ENCODE data around the gene ETNK2.

DNA sequence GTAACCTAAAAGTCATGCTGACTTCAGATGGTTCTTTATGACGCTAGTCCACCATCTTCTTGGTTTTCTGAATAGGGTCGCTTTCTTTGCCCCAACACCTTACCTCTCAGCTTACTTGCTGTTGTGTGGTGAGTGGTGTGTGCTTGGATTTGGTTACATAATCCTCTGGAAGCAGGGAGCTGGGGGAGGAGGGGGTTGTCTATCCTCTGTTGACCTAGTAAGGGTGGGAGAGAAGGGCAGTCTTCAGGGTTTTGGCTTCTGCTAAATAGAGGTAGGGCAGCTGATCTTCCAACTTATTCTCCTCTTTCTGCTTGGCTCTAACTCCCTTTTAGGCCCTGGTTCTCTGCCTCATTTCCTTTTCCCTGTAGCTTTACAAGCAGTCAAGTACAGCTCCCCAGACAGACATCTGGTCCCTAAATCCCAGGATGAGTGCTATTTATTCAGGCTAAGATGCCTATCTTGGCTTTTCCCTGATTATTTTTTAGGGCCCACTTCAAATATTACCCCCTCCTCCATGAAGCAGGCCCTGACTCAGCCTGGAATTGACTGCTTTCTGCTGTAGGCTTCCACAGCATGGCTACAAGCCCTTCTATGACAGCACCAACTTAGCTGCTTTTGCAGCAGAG, 20.7 kb upstream of the ETNK2 start:
- TF ChIP-seq POLR2A (IDR thresholded peaks at IDR 0.05; ENCODE audit: low read depth) (no peak), POLR2AphosphoS5 (IDR thresholded peaks at IDR 0.05) (no peak), EP300 (IDR thresholded peaks at IDR 0.05) (no peak)
- TF ChIP-seq, protein P1, sequence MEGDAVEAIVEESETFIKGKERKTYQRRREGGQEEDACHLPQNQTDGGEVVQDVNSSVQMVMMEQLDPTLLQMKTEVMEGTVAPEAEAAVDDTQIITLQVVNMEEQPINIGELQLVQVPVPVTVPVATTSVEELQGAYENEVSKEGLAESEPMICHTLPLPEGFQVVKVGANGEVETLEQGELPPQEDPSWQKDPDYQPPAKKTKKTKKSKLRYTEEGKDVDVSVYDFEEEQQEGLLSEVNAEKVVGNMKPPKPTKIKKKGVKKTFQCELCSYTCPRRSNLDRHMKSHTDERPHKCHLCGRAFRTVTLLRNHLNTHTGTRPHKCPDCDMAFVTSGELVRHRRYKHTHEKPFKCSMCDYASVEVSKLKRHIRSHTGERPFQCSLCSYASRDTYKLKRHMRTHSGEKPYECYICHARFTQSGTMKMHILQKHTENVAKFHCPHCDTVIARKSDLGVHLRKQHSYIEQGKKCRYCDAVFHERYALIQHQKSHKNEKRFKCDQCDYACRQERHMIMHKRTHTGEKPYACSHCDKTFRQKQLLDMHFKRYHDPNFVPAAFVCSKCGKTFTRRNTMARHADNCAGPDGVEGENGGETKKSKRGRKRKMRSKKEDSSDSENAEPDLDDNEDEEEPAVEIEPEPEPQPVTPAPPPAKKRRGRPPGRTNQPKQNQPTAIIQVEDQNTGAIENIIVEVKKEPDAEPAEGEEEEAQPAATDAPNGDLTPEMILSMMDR (IDR thresholded peaks at IDR 0.05), result no peak
